ENCODE measurements around the gene ST8SIA4.

The ST8SIA4 gene, protein sequence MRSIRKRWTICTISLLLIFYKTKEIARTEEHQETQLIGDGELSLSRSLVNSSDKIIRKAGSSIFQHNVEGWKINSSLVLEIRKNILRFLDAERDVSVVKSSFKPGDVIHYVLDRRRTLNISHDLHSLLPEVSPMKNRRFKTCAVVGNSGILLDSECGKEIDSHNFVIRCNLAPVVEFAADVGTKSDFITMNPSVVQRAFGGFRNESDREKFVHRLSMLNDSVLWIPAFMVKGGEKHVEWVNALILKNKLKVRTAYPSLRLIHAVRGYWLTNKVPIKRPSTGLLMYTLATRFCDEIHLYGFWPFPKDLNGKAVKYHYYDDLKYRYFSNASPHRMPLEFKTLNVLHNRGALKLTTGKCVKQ

GRCh38 chr5:100903039-100903887 is at the start of gene ST8SIA4:
ST8SIA4 (minus strand) TSS chr5:100903282; CDS start chr5:100902955, 327 bp downstream.
- POLR2A ChIA-PET: interaction anchor here (0.6 to 1.6 kb wide), 11 partner anchors 12 to 1979 kb away, joined by 3 to 10 read pairs (median 3); no protein-coding TSS in a partner anchor

DNA sequence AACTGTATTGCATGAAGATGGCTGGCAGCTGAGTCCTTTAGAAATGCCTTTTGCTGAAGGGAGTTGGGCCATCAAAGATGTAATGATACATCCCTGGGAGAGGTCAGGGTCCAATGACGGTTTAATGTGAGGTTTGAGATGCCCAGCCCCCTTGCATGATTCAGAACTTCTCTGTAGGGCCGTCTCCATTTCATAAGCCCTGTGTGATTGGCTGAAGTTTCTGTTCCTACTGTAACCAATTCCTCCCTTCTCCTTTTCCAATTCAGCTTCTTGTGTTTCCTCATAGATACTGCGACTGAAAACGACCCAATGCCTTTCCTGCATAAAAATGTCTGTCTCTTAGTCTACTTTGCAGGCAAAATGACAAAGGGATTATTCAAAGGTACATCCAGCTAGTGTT is 47.9 kb upstream of the ST8SIA4 start:
- ChIA-PET POLR2A (no interaction called here), CTCF (interaction anchor here (1.6 kb wide), 1 partner anchor 15 kb away, joined by 5 read pairs; no protein-coding TSS in a partner anchor)
- no peak for DNase-seq (ENCODE audit: extremely low spot score)
- TF ChIP-seq, protein P1, sequence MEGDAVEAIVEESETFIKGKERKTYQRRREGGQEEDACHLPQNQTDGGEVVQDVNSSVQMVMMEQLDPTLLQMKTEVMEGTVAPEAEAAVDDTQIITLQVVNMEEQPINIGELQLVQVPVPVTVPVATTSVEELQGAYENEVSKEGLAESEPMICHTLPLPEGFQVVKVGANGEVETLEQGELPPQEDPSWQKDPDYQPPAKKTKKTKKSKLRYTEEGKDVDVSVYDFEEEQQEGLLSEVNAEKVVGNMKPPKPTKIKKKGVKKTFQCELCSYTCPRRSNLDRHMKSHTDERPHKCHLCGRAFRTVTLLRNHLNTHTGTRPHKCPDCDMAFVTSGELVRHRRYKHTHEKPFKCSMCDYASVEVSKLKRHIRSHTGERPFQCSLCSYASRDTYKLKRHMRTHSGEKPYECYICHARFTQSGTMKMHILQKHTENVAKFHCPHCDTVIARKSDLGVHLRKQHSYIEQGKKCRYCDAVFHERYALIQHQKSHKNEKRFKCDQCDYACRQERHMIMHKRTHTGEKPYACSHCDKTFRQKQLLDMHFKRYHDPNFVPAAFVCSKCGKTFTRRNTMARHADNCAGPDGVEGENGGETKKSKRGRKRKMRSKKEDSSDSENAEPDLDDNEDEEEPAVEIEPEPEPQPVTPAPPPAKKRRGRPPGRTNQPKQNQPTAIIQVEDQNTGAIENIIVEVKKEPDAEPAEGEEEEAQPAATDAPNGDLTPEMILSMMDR (IDR thresholded peaks at IDR 0.05; ENCODE audit: control extremely low read depth, extremely low read depth, low read depth, missing control alignments): no peak

More at GRCh38 chr5:100903039-100903887, at the start of gene ST8SIA4:
- peak; percentile 82 for DNase-seq (ENCODE audit: extremely low spot score)
- CTCF ChIA-PET: interaction anchor here (0.8 to 6.5 kb wide), 14 partner anchors 9 to 280 kb away, joined by 3 to 49 read pairs (median 4); no protein-coding TSS in a partner anchor
- TF ChIP-seq, protein P1 (IDR thresholded peaks at IDR 0.05; ENCODE audit: control extremely low read depth, extremely low read depth, low read depth, missing control alignments): no peak

GRCh38 chr5:100913298-100913697 is 10.2 kb upstream of the ST8SIA4 start:
- DNase-seq (ENCODE audit: extremely low spot score): no peak
- ChIA-PET CTCF (no interaction called here), POLR2A (no interaction called here)
- TF ChIP-seq, protein P1 (IDR thresholded peaks at IDR 0.05; ENCODE audit: control extremely low read depth, extremely low read depth, low read depth, missing control alignments): no peak

DNA sequence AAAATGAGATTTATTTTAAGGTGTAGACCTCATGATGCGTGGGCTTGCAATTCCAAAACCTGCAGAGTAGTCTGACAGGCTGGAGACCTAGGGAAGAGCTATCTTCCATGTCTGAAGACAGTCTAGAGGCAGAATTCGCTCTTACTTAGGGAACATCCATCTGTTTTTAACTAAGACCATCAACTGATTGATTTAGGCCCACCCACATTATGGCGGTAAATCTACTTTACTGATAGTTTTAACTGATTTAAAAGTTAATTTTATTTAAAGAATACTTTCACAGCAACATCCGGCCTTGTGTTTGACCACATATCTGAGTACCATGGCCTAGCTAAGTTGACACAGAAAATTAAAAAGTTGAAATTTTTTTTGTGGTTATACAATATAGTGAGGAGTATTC is 6.0 kb upstream of the ST8SIA4 start:
- TF ChIP-seq, protein P1 (IDR thresholded peaks at IDR 0.05; ENCODE audit: control extremely low read depth, extremely low read depth, low read depth, missing control alignments): no peak
- POLR2A ChIA-PET: no interaction called here
- CTCF ChIA-PET: interaction anchor here (1.2 to 1.7 kb wide), 4 partner anchors 9 to 16 kb away, joined by 4 to 6 read pairs (median 4); no protein-coding TSS in a partner anchor
- no peak for DNase-seq (ENCODE audit: extremely low spot score)

GRCh38 chr5:100905259-100905914 is 2.3 kb upstream of the ST8SIA4 start:
- CTCF ChIA-PET: interaction anchor here (6.5 kb wide), 1 partner anchor 64 kb away, joined by 49 read pairs; no protein-coding TSS in a partner anchor

More at GRCh38 chr5:100905259-100905914, 2.3 kb upstream of the ST8SIA4 start:
- DNase-seq (ENCODE audit: extremely low spot score): no peak
- POLR2A ChIA-PET: interaction anchor here (0.6 kb wide), 1 partner anchor 77 kb away, joined by 5 read pairs; no protein-coding TSS in a partner anchor
- TF ChIP-seq, protein P1 (IDR thresholded peaks at IDR 0.05; ENCODE audit: control extremely low read depth, extremely low read depth, low read depth, missing control alignments): no peak

Data from GM10248 (cell line).